SH-SY5Y (cell line): Measurements from ENCODE around the gene SSMEM1.

Experiments used
- GATA2 ChIP-seq: IDR thresholded peaks from 2 replicates; pipeline ENCODE4 v1.6.1; 2011; ENCODE audit warnings: mild to moderate bottlenecking, low read depth, low read length
- GATA3 ChIP-seq: IDR thresholded peaks from 2 replicates; pipeline ENCODE4 v1.6.1; 2011; ENCODE audit warnings: low read depth, mild to moderate bottlenecking, low read length, moderate library complexity

SSMEM1 gene

GRCh38 chr7:130207642-130208041, at the start of gene SSMEM1:
Gene SSMEM1, plus strand, starts transcription at chr7:130207860. Its CDS starts 51 bp downstream, at chr7:130207911.
- TF ChIP-seq GATA2 (no peak), GATA3 (no peak)

- no peak for TF ChIP-seq GATA3
- TF ChIP-seq GATA2, result no peak
Observed at GRCh38 chr7:130160023-130160422, 47.6 kb upstream of the SSMEM1 start.

GRCh38 chr7:130160455-130160854, 47.2 kb upstream of the SSMEM1 start:
- TF ChIP-seq GATA3 (no peak), GATA2 (no peak)

- TF ChIP-seq GATA3, result no peak
- TF ChIP-seq GATA2, result no peak
Observed at GRCh38 chr7:130162196-130162595, 45.5 kb upstream of the SSMEM1 start.

GRCh38 chr7:130174237-130174959, 33.3 kb upstream of the SSMEM1 start:
- TF ChIP-seq GATA3, result no peak

GRCh38 chr7:130178251-130178650, 29.4 kb upstream of the SSMEM1 start:
- TF ChIP-seq GATA2 (no peak), GATA3 (no peak)

- no peak for TF ChIP-seq GATA3
- TF ChIP-seq GATA2, result no peak
Observed at GRCh38 chr7:130179631-130180030, 28.0 kb upstream of the SSMEM1 start.

- no peak for TF ChIP-seq GATA3
- TF ChIP-seq GATA2, result no peak
Observed at GRCh38 chr7:130180571-130181262, 26.9 kb upstream of the SSMEM1 start.

- TF ChIP-seq GATA3 (no peak), GATA2 (no peak)
Observed at GRCh38 chr7:130181263-130181605, 26.4 kb upstream of the SSMEM1 start.

GRCh38 chr7:130182990-130183389, 24.7 kb upstream of the SSMEM1 start:
- TF ChIP-seq GATA2, result no peak
- TF ChIP-seq GATA3, result no peak

- no peak for TF ChIP-seq GATA2
- no peak for TF ChIP-seq GATA3
Observed at GRCh38 chr7:130187360-130187759, 20.3 kb upstream of the SSMEM1 start.

- TF ChIP-seq GATA3, result no peak
- no peak for TF ChIP-seq GATA2
Observed at GRCh38 chr7:130189343-130189742, 18.3 kb upstream of the SSMEM1 start.

GRCh38 chr7:130191791-130192190, 15.9 kb upstream of the SSMEM1 start:
- TF ChIP-seq GATA2, result no peak
- TF ChIP-seq GATA3, result no peak

GRCh38 chr7:130195396-130195795, 12.3 kb upstream of the SSMEM1 start:
- TF ChIP-seq GATA3 (no peak), GATA2 (no peak)

- TF ChIP-seq GATA2, result no peak
- TF ChIP-seq GATA3, result no peak
Observed at GRCh38 chr7:130196476-130196875, 11.2 kb upstream of the SSMEM1 start.

- no peak for TF ChIP-seq GATA2
- TF ChIP-seq GATA3, result no peak
Observed at GRCh38 chr7:130197094-130197493, 10.6 kb upstream of the SSMEM1 start.

- TF ChIP-seq GATA2 (no peak), GATA3 (no peak)
Observed at GRCh38 chr7:130201796-130202195, 5.9 kb upstream of the SSMEM1 start.
